Activated CD8-positive, alpha-beta T cell treated with anti-CD3 and anti-CD28 coated beads for 36 hours (primary cell): Measurements from ENCODE around the gene SIGLEC15. TPM values are rescaled to one million over a fixed set of nuclear protein-coding genes. Genes with fewer than 3 reads are reported as not detected.

Experiments used
- ATAC-seq: fragments of 200-7000 bp; cut with Tn5 transposase; one replicate; pipeline ENCODE4 v1.10.0; 2021; ENCODE audit warnings: mild to moderate bottlenecking, moderate library complexity
- CTCF ChIA-PET: fragments of 350-600 bp; sonication (Branson Sonifier 250); formaldehyde crosslinking; loops from one replicate; lab custom pipeline; 2021; ENCODE audit warnings: antibody characterized with exemption; lab: Charles Lee
- POLR2A ChIA-PET: fragments of 350-600 bp; sonication (Branson Sonifier 250); formaldehyde crosslinking; loops from one replicate; lab custom pipeline; 2021; ENCODE audit warnings: antibody characterized with exemption; lab: Charles Lee
- DNase-seq: peaks from one replicate; pipeline ENCODE4 v3.0.0-alpha.2; 2020
- H3K27ac Mint-ChIP-seq: one replicate; pipeline ENCODE4 v1.8.0; 2021; ENCODE audit warnings: mild to moderate bottlenecking, mixed read lengths
- H3K27me3 Mint-ChIP-seq: one replicate; pipeline ENCODE4 v1.8.0; 2021; ENCODE audit warnings: mixed read lengths
- H3K36me3 Mint-ChIP-seq: one replicate; pipeline ENCODE4 v1.8.0; 2021; ENCODE audit warnings: low read depth, mixed read lengths
- H3K4me1 Mint-ChIP-seq: one replicate; pipeline ENCODE4 v1.8.0; 2021; ENCODE audit warnings: low read depth, mixed read lengths
- H3K4me3 Mint-ChIP-seq: one replicate; pipeline ENCODE4 v1.8.0; 2021; ENCODE audit warnings: mild to moderate bottlenecking, moderate library complexity, mixed read lengths
- H3K9me3 Mint-ChIP-seq: one replicate; pipeline ENCODE4 v1.8.0; 2021; ENCODE audit warnings: mixed read lengths
- intact Hi-C: fragments of 100-400 bp; cut with micrococcal nuclease; formaldehyde crosslinking; loops from one replicate; pipeline ENCODE4 v1.10.0; 2022
- total RNA-seq, 2 experiments: library from RNA; stranded (reverse); gene quantifications; one replicate each; pipeline ENCODE4 v1.2.3, GENCODE V29; 2021
- TF ChIP-seq, protein P1 (sequence below): fragments of 200-600 bp; IDR thresholded peaks from one replicate; pipeline ENCODE4 v1.8.0; 2022; ENCODE audit warnings: antibody characterized with exemption, mild to moderate bottlenecking

The SIGLEC15 gene
- total RNA-seq, 2 experiments from 2014 or later: not detected

DNA sequence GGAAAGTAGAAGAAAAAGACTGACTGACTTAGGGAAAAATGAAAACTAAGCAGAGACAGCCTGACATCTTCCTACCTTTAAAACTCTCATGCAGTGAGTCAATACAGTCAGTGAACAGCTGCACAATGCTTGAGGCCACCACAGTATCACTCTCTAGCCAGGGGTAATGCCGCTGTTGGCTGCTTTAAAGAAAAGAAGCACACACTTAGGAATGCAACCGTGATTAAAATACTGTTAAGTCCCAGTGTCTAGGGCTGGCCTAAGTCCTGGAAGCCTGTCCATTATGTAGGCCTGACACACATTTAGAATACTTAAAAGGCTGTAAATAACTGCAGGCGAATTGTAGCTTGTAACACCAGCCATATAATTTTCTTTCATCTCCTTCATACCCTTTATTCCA, 50.7 kb downstream of the SIGLEC15 start:
- POLR2A ChIA-PET: no interaction called here
- peaks cover 16% of the 10 kb centered on the region for H3K9me3 Mint-ChIP-seq
- intact Hi-C loops: loop anchor here (10.0 kb wide), 2 partner anchors 89 to 199 kb away; partner anchors contain the start of genes EPG5 and PSTPIP2
- DNase-seq (no peak), ATAC-seq (no peak)
- peaks cover 62% of the 10 kb centered on the region for H3K36me3 Mint-ChIP-seq
- TF ChIP-seq, protein P1, sequence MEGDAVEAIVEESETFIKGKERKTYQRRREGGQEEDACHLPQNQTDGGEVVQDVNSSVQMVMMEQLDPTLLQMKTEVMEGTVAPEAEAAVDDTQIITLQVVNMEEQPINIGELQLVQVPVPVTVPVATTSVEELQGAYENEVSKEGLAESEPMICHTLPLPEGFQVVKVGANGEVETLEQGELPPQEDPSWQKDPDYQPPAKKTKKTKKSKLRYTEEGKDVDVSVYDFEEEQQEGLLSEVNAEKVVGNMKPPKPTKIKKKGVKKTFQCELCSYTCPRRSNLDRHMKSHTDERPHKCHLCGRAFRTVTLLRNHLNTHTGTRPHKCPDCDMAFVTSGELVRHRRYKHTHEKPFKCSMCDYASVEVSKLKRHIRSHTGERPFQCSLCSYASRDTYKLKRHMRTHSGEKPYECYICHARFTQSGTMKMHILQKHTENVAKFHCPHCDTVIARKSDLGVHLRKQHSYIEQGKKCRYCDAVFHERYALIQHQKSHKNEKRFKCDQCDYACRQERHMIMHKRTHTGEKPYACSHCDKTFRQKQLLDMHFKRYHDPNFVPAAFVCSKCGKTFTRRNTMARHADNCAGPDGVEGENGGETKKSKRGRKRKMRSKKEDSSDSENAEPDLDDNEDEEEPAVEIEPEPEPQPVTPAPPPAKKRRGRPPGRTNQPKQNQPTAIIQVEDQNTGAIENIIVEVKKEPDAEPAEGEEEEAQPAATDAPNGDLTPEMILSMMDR: no peak
- no peak overlapping the region for H3K27ac Mint-ChIP-seq
- peaks cover 45% of the 10 kb centered on the region for H3K4me1 Mint-ChIP-seq
- H3K4me3 Mint-ChIP-seq: no peak overlapping the region
- CTCF ChIA-PET: interaction anchor here (0.6 to 7.9 kb wide), 7 partner anchors 11 to 950 kb away, joined by 3 to 155 read pairs (median 84); partner anchors contain the start of genes PSTPIP2 and SLC14A1
- no peaks in the 10 kb centered on the region for H3K27me3 Mint-ChIP-seq

- ATAC-seq: no peak
- no peak overlapping the region for H3K27ac Mint-ChIP-seq
- H3K9me3 Mint-ChIP-seq: peaks cover 15% of the 10 kb centered on the region
- H3K4me3 Mint-ChIP-seq: no peak overlapping the region
- TF ChIP-seq, protein P1: no peak
- ChIA-PET POLR2A (no interaction called here), CTCF (interaction anchor here (0.7 to 7.9 kb wide), 11 partner anchors 12 to 256 kb away, joined by 3 to 155 read pairs (median 10); partner anchors contain the start of genes PSTPIP2 and SLC14A1)
- H3K4me1 Mint-ChIP-seq: peaks cover 39% of the 10 kb centered on the region
- H3K27me3 Mint-ChIP-seq: no peaks in the 10 kb centered on the region
- H3K36me3 Mint-ChIP-seq: peaks cover 55% of the 10 kb centered on the region
- intact Hi-C loops: loop anchor here (10.0 kb wide), 2 partner anchors 87 to 197 kb away; partner anchors contain the start of genes EPG5 and PSTPIP2
- DNase-seq: no peak
Measured at GRCh38 chr18:45877403-45877802, 51.9 kb downstream of the SIGLEC15 start.

- CTCF ChIA-PET: interaction anchor here (0.6 to 7.9 kb wide), 56 partner anchors 10 to 259 kb away, joined by 3 to 155 read pairs (median 5); partner anchors contain the start of genes PSTPIP2 and SLC14A1
Measured at GRCh38 chr18:45879681-45880655, 54.5 kb downstream of the SIGLEC15 start.

GRCh38 chr18:45880876-45881558, 55.5 kb downstream of the SIGLEC15 start:
- H3K27ac Mint-ChIP-seq: no peak overlapping the region

More at GRCh38 chr18:45879681-45880655, 54.5 kb downstream of the SIGLEC15 start:
- peaks cover 4% of the 10 kb centered on the region for H3K9me3 Mint-ChIP-seq
- TF ChIP-seq, protein P1: peak; percentile 100
- H3K36me3 Mint-ChIP-seq: peaks cover 38% of the 10 kb centered on the region
- peaks cover 17% of the 10 kb centered on the region for H3K4me1 Mint-ChIP-seq
- peak; percentile 79 for DNase-seq
- H3K4me3 Mint-ChIP-seq: no peak overlapping the region
- intact Hi-C loops: loop anchor here (1.0 to 10.0 kb wide), 3 partner anchors 85 to 215 kb away; partner anchors contain the start of genes EPG5 and PSTPIP2
- no peak overlapping the region for H3K27ac Mint-ChIP-seq
- no peaks in the 10 kb centered on the region for H3K27me3 Mint-ChIP-seq
- POLR2A ChIA-PET: interaction anchor here (0.7 to 0.9 kb wide), 3 partner anchors 11 to 212 kb away, joined by 3 read pairs; no protein-coding TSS in a partner anchor
- peak; percentile 94 for ATAC-seq

More at GRCh38 chr18:45880876-45881558, 55.5 kb downstream of the SIGLEC15 start:
- TF ChIP-seq, protein P1: no peak
- intact Hi-C loops: loop anchor here (1.0 kb wide), 1 partner anchor 216 kb away; no protein-coding TSS in a partner anchor
- Mint-ChIP-seq H3K36me3 (peaks cover 31% of the 10 kb centered on the region), H3K4me3 (no peak overlapping the region), H3K27me3 (no peaks in the 10 kb centered on the region), H3K9me3 (no peaks in the 10 kb centered on the region), H3K4me1 (peaks cover 11% of the 10 kb centered on the region)
- CTCF ChIA-PET: interaction anchor here (0.7 to 7.9 kb wide), 31 partner anchors 9 to 260 kb away, joined by 3 to 155 read pairs (median 6); partner anchors contain the start of genes PSTPIP2 and SLC14A1
- no peak for DNase-seq
- ATAC-seq: no peak
- POLR2A ChIA-PET: interaction anchor here (0.6 to 0.9 kb wide), 3 partner anchors 192 to 1006 kb away, joined by 3 read pairs; no protein-coding TSS in a partner anchor
